RPMI7951 (cell line): ENCODE results near the gene ATRN. TPM values are rescaled to one million over a fixed set of nuclear protein-coding genes. Genes with fewer than 3 reads are reported as not detected.
"Not testable (repeated sequence)": the region's sequence is repeated elsewhere in the genome, so short reads cannot be mapped to it uniquely, and the experiment has no call there.

Experiments
- DNase-seq: peaks from one replicate; pipeline ENCODE4 v3.0.0-alpha.2; 2012; ENCODE audit warnings: low read depth
- total RNA-seq: library from RNA; depleted of rRNA; stranded (reverse); fragments of >200 nt; shearing (Covaris generic); gene quantifications from 2 replicates; pipeline ENCODE4 v1.2.3, GENCODE V29; 2014

The ATRN gene
- total RNA-seq, 1 experiment from 2014 or later, result 30.2 TPM

DNA sequence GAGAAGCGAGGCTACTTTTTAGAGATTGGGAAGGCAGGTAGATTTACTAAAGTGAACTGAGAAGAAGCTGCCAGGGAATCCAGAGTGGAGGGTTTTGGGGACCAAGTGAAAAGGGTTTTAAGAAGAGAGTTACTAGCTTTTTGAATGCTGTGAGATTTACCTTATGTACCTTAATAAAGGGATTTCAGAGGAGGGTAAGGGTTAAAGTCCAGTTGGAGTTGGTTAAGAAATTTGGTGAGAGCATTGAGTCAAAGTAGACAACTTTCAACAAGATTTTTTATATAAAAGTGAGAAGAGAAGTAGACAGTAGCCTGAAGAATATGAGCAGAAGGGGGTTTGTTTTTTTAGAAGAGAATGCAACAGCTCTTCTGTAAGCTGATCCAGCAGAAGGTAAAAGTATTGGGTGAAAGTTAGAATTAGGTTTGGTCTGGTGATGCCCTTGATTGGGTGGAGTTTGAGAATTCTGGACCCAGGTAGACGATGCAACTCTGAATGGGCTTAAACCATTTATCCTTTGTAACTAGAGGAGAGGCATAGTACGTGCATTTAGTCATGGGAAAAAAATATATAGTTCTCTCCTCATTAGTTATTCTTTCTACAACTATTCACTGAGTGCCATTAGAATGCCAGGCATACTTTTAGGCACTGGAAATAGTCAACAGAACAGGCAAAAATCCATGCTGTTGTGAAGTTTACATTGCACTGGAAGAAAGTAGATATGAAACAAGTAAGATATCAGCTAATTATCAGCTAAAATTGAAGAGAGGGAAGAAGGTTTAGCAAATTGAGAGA is 44.8 kb downstream of the ATRN start:
- DNase-seq, result no peak

DNA sequence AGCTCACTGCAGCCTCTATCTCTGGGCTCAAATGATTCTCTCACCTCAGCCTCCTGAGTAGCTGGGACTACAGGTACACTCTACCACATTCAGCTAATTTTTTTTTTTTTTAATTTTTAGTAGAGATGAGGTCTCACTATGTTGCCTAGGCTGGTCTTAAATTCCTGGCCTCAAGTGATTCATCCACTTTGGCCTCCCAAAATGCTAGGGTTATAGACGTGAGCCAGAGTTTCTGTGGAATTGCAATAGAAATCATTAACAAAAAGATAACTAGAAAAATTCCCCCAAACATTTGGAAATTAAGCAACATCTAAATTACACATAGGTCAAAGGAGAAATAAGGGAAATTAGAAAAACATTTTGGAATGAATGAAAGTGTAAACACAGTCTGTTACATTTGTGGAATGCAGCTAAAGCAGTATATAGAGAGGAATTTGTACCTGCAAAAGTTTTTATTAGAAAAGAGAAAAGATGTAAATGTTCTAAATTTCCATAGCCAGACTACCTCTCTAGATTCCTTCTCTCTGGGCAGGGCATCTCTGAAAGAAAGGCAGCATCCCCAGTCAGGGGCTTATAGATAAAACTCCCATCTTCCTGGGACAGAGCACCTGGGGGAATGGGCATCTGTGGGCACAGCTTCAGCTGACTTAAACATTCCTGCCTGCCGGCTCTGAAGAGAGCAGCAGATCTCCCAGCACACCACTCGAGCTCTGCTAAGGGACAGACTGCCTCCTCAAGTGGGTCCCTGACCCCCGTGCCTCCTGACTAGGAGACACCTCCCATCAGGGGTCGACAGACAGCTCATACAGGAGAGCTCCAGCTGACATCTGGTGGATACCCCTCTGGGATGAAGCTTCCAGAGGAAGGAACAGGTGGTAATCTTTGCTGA is 51.3 kb downstream of the ATRN start:
- DNase-seq, result no peak

DNA sequence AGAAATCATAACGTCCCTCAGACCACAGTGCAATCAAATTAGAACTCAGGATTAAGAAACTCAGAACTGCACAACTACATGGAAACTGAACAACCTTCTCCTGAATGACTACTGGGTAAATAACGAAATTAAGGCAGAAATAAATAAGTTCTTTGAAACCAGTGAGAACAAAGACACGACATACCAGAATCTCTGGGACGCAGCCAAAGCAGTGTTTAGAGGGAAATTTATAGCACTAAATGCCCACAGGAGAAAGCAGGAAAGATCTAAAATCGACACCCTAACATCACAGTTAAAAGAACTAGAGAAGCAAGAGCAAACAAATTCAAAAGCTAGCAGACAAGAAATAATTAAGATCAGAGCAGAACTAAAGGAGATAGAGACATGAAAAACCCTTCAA is 53.9 kb downstream of the ATRN start:
- not testable (repeated sequence) for DNase-seq

DNA sequence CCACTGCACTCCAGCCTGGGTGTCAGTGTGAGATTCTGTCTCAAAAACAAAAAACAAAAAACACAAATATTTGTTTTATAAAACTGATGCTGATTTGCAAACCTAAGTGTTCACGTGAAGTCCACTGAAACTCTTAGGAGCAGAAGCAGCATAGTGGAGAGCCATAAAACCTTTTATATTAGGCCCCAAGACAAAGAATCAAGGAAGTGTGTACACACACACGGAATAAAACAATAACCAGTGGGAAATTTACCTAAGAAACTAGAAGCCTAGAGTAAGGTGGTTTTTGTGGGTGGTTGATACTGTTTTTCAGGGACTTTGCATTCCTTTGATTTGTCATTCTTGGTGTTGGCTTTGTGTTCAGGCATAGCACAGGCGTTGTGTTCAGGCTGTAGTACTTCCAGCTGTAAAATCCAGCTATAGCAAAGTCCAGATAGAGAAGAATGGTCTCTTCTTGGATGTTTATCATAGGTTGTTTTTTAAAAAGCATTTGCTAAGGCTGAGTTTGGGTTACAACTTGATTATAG is 61.3 kb downstream of the ATRN start:
- no peak for DNase-seq

DNA sequence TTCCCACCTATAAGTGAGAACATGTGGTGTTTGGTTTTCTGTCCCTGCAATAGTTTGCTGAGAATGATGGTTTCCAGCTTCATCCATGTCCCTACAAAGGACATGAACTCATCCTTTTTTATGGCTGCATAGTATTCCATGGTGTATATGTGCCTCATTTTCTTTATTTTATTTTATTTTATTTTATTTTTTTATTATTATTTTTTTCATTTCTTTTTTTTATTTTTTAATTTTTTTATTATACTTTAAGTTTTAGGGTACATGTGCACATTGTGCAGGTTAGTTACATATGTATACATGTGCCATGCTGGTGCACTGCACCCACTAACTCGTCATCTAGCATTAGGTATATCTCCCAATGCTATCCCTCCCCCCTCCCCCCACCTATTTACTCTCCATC is 66.9 kb downstream of the ATRN start:
- DNase-seq, result not testable (repeated sequence)

DNA sequence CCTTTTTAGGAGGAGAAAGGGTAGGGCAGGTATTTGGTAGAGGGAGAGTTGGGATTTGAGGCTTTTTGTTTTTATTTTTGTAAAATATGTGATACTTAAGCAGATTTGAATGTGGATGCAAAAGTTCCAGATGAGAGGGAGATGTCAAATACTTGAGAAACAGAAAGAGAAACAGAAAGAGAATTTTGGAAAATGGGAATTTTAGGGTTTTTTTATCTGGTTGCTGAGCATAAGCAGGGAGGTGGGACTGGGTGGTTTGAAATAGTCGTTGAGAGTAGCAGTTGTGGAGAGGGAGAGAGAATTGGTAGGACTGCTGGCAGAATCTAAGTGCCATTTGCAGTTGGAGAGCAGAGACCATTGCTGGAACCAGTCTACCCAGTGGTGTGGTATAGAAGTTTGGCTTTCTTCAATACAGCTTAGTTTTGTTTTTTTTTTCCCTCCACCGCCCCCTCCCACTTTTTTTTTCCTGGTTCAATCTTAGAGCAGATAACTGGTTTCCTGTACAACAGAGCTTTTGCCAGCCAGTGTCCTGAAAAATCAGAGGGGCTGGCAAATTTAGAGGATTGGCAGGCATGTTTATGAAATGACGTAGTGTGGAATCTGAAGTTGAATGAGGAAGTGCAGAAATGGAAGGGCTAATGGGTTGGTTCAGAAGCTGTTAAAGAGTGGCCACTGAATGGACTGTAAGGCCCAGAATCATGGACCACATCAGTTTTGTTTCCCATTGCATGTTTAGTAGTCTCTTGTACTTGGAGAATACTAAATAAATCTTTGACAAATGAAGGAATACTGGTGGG is 68.7 kb downstream of the ATRN start:
- DNase-seq, result no peak

DNA sequence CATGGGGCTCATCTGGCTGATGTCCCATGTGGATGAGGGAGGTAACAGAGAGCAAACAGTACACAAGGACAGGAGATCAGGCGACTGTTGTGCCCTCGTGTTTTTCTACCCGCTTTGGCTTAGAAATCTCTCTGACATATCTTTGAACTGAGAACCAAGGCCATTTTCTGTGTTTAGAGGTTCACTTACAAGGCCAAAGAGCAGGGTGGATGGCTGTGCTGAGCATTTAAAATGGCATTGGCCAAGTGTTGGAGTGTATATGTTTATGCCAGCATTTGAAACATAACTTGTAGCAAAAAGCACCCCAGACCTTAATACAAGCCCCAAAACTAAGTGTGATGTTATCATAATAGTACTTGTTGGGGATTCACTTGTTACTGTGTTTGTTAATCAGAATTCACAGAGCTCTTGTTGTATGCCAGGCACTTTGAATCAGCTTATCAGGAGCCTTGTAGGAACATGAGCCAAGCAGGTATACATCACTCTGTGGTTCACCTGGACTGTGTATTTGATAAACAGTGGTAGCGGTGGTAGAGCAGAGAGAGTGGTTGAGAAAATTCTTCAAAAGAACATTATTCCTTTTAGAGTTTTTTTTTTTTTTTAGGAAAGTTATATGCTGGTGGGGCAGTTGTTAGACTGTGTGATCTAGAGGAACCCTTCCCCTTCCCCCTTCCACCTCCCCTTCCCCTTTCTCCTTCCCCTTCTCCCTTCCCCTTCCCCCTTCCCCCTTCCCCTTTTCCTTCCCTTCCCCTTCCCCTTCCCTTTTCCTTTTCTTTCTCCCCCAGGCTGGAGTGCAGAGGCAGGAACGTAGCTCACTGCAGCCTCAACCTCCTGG is 71.3 kb downstream of the ATRN start:
- DNase-seq, result no peak

DNA sequence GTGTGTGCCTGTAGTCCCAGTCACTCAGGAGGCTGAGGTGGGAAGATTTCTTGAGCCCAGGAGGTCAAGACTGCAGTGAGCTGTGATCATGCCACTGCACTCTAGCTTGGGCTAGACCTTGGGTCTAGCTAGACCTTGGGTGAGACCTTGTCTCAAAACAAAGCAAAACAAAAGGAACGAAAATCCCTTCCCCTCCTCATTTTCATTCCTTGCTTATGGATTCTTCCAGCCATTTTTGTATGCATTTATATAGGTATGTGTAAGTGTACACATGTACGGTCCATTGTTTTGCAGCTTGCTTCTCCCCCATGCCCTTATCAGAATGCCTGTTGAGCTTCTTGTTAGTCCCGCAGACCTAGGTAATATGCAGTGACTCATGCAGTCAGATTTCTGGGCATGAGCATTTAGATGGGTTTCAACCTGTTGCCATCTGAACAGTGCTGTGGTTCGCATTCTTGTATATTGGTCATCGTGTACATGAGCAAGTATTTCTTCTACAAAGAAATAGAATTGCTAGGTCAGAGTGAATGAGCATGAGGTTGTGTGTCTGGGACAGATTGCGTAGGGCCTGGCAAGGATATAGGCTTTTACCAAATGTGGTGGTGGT is 73.2 kb downstream of the ATRN start:
- DNase-seq, result no peak

DNA sequence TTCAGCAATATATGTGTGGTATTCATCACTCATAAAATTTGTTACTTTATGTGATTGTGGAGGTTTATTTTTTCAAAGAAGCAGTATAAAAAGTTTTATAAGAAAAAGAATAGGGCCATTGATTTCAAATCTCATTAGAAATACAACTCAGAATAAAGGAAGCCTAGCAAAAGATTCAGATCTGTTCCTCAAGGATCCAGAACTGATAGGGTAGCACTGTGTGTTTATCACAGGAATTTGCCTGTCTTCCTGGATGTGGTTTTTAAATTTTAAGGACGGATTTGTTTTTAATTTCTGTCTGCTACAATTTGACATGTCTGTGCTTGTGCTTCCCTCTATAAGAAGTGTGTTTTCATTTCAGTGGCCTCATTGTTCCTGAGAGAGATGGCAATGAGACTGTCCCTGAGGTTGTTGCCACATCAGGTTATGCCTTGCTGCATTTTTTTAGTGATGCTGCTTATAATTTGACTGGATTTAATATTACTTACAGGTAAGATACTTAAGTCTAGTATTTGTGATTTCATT is 74.6 kb downstream of the ATRN start:
- DNase-seq, result peak; percentile 14

DNA sequence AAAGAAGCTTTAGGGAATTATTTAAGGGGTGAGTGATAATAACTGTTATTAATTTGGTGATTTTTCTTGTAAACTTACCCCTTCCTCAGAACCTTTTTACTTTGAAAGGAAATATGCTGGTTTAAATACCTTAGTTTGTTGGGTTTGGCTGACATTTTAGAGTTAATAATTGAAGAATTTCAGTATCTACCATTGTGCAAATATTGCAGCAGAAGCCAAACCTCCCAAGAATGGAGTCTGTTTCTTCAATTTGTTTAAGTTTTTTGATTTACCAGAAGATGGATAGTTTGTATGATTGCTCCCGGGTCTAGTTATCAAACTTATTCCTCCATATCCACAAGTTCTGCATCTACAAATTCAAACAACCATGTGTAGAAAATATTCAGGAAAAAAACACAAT is 77.1 kb downstream of the ATRN start:
- DNase-seq, result no peak

DNA sequence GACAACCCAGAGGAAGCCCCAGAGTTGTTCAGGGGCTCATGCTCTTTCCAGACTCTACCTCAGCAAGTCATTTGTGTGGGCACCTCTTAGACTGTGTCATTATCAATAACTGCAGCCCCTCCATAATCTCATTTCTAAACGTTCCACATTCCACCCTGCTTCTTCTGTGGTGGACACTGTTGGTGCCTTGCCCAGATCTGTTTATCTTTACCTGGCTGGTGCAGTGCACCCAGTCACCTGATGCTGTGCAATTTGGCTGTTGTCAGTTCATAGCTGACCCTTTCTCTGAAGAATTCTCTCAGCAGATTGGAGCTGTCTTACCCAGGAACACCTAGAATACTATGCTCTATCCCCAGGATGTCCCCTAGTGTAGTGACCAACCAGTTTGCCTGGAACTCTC is 80.0 kb downstream of the ATRN start:
- no peak for DNase-seq

DNA sequence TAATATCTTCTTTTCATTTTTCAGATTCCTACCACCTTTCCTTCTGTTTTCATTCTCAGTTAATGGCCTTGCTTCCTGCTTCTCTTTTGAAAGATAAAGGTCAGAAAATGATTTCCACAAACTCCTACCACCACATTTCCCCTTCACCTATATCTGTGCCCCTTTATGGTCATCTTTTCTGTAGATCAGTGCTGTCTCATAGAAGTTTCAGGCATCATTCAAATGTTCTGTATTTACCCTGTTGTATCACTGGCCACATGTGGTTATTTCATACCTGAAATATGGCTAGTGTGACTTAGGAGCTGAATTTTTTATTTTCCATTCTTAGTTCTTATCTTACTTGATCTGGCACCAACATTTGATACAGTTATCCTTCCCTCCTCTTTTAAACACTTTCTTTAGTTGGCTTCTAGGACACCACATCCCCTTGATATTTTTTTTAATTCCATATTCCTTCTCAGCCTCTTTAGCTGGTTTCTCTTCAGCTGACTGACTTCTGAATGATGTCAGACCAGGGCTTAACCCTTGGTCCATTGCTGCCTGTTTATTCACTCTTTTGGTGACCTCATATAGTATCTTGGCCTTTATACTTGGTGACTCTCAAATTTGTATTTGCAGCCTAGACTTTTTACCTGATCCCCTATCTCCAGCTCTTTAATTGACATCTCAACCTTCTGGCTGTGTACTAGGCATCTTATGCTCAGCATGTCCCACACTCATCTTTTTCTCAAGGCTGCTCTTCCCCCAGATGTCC is 81.0 kb downstream of the ATRN start:
- no peak for DNase-seq

DNA sequence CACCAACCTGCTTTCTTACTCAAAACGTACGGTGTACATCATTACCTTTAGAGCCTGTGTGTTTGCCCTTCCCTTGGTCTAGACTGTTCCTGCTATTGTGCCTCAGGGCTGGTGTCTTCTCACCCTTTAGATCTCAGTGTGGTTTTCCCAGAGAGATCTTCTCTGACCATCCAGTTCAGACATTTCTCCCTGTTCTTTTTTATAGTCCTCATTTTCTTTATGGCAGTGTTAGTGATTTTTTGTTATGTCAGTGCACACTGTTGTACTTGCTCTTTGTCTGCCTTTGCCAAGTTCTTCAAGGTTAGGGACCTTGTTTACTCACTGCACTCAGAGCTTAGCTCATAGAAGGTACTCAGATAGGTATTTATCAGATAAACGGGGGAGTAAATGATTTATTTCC is 82.8 kb downstream of the ATRN start:
- no peak for DNase-seq

DNA sequence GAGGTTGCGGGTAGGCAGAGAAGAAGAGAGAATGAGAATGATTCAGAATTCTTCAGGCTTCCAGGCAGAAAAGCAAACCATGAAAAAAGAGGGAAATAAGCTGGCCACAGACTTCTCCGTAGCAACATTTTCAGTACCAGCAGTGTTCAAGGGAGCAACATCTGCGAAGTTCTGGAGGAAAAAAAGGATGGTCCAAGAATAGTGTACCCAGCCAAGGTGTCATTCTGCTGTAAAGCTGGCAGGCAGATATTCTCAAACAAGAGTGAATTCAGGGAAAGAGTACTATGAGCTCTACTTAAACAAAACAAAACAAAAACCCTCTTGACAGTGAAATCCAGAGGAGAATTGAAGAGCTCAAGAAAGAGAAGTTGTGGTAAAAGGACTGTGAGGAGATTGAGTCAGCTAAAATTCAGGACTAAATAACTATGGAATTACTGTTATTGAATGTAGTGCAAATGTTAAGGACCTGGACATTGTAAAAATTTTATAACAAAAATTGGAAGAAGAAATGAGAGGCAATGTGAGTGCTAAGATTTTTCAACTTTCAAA is 86.5 kb downstream of the ATRN start:
- no peak for DNase-seq

DNA sequence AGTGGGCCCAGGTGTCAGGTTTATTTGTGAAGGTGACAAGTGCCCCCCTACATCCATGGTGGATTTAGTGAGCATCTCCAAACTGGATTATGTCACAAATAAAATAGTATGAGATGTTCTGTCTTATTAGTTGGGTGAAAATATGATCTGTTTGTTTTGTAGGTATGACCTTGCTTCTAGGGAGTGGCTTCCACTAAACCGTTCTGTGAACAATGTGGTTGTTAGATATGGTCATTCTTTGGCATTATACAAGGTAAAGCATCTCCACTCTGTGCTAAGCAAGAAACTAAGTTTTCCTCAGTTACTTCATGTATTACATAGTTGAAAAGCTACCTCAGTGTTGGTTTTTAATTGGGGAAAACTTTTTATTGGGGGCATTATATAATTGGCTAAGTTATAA is 88.4 kb downstream of the ATRN start:
- DNase-seq, result no peak

DNA sequence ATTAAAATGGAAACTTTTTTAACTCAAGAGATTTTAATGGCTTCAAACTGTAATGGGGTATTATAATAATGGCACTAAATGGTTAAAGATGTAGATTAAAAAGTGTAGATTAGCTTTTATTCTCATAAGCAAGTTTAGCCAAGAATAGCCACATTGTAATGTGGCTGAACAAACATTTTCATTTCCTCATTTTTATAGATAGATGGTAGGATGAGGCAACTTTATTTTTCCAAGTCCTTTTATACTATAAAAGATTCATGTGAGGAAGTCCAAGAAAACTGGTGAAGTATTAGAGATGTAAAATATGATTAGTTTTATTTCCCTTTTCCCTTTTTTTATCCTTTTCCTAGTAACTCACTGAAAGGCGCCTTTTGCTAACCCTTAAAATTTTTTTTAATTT is 88.8 kb downstream of the ATRN start:
- no peak for DNase-seq

DNA sequence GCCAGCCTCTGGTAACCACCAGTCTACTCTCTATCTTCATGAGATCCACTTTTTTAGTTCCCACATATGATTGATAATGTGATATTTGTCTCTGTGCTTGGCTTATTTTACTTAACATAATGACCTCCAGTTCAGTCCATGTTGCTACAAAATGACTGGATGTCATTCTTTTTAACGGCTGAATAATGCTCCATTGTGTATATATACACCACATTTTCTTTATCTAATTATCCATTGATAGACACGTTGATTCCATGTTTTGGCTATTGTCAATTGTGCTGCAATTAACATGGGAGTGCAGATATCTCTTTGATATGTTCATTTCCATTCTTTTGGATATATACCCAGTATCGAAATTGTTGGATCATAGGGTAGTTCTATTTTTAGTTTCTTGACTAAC is 89.3 kb downstream of the ATRN start:
- DNase-seq, result no peak

DNA sequence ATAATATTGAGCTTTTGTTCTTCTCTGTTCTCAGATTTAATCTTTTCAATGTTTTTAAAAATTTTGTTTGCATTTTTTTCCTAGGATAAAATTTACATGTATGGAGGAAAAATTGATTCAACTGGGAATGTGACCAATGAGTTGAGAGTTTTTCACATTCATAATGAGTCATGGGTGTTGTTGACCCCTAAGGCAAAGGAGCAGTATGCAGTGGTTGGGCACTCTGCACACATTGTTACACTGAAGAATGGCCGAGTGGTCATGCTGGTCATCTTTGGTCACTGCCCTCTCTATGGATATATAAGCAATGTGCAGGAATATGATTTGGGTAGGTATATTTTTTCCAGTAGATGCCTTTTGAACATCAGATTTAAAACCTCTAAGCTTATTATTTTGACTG is 89.8 kb downstream of the ATRN start:
- DNase-seq, result peak; percentile 83

DNA sequence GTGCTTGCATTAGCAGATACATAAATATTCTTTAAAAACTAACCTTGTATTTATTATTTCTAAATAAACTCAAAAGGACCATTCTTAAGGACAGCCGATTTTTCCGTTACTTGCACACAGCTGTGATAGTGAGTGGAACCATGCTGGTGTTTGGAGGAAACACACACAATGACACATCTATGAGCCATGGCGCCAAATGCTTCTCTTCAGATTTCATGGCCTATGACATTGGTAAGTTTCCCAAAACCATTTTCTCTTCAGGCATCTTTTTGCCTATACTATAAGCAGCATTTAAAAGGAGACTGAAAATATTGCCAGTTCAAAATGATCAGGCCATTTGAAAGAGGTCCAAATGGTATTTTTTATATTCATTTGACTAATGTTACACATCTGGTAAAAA is 92.3 kb downstream of the ATRN start:
- peak; percentile 15 for DNase-seq
